Measurements from ENCODE around the gene ROGDI.

Gene ROGDI

GRCh38 chr16:4765511-4766474, 36.6 kb downstream of the ROGDI start:
- no peak for DNase-seq

DNA sequence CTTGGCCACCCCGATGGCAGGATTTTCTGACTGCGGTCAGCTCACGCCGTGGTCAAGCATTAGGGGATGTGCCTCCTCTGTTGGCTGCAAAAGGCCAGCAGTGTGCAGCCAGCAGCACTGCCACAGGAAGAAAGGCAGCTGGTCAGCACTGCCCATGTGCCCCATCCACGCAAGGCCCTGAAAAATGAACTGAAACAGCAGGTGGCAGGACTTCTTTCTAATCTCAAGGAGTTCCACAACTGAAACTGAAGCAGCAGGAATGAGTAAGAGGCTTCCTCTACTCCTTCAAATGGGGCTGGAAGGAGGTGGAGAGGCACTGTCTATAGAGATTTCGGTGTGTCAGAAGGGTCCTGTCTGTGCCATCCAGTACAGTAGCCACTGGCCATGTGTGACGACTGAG, 38.6 kb downstream of the ROGDI start:
- no peak for DNase-seq

GRCh38 chr16:4762205-4762604, 40.2 kb downstream of the ROGDI start:
- DNase-seq = no peak

- DNase-seq = no peak
Measured at GRCh38 chr16:4760221-4760910, 42.1 kb downstream of the ROGDI start.

GRCh38 chr16:4755687-4756086, 46.7 kb downstream of the ROGDI start:
- no peak for DNase-seq

DNA sequence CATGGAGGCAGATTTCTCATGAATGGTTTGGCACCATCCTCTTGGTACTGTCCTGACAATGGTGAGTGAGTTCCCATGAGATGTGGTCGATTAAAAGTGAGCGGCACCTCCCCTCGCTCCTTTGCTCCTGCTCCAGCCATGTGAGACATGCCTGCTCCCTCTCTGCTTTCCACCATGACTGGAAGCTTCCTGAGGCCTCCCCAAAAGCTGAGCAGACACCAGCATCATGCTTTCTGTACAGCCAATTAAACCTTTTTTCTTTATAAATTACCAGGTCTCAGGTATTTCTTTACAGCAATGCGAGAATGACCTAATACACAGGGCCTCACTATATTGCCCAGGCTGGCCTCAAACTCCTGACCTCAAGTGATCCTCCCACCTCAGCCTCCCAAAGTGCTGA, 47.6 kb downstream of the ROGDI start:
- no peak for DNase-seq

DNA sequence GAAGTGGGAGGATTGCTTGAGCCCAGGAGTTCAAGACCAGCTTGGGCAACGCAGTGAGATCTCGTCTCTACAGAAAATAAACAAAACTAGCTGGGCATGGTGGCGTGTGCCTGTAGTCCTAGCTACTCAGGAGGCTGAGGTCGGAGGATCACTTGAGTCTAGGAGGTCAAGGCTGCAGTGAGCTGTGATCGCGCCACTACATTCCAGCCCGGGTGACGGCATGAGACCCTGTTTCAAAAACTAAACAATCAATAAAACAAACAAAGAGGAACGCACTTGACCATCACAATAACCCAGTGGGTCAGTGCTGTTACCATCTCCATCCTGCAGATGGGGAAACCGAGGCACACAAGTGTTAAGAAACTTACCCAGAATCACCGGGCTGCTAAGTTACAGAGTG, 49.2 kb downstream of the ROGDI start:
- no peak for DNase-seq

DNA sequence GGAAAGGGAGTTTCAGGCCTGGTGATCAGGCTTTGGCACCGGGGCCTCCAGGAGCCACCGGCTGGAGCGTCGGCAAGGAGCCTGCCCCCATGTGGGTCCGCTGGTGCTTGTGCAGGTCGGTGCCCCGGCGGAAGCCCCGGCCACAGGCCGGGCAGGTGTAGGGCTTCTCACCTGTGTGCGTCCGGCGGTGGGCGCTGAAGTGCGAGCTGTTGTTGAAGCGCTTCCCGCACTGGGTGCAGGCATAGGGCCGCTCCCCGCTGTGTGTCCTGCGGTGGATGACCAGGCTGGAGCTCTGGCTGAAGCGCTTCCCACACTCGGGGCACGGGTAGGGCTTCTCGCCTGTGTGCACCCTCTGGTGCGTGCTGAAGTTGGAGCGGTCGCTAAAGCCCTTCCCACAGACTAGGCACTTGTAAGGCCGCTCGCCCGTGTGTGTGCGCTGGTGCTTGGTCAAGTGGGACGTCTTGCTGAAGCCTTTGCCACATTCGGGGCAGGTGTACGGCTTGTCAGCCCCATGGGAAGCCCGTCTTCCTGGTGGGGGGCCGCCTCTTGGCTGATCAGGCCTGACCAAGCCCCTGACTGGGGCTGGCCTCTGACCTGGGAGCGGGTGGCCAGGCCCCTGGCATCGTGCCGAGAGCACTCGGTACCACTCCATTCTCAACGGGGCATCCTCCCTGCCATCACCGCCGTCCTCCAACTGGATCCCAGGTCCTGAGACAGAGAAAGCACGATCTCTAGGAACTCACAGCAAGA, 49.9 kb downstream of the ROGDI start:
- DNase-seq = no peak

- DNase-seq = no peak
Measured at GRCh38 chr16:4750896-4751295, 51.5 kb downstream of the ROGDI start.

DNA sequence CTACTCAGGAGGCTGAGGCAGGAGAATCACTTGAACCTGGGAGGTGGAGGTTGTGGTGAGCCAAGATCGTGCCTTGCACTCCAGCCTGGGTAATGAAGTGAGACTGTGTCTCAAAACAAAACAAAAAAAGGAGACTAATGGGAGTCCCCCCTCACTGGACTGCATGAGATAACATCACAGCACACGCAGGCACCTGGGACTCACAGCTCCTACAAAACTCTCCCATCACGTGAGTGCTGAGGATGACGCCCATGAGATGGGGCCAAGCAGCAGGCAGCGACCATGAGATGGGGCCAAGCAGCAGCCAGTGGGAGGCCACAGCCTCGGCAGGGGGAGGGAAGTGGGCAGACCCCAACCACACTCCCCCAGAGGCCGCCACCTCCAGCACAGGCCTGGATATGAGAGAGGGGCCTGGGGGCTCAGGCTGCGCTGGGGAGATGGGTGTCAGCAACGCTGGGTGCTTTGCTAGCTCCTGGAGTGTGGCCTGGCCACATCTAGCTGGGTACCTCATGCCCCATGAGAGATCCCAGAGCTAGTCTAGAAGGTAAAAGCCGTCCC, 52.7 kb downstream of the ROGDI start:
- DNase-seq = no peak

GRCh38 chr16:4748682-4749411, 53.6 kb downstream of the ROGDI start:
- DNase-seq = no peak

- DNase-seq = no peak
Measured at GRCh38 chr16:4747906-4748681, 54.3 kb downstream of the ROGDI start.

GRCh38 chr16:4746991-4747574, 55.4 kb downstream of the ROGDI start:
- no peak for DNase-seq

All from activated CD4-positive, CD25-positive, alpha-beta regulatory T cell treated with anti-CD3 and anti-CD28 coated beads, Interleukin-2, amount 50 U/mL, for 72 hours (primary cell).